Activated naive CD4-positive, alpha-beta T cell (primary cell): ENCODE data around the gene PLXNA4.

Experiments used
- DNase-seq, 4 experiments: peaks; one replicate each; lab custom pipeline; 2025; lab: John Stamatoyannopoulos, UW

The PLXNA4 gene

DNA sequence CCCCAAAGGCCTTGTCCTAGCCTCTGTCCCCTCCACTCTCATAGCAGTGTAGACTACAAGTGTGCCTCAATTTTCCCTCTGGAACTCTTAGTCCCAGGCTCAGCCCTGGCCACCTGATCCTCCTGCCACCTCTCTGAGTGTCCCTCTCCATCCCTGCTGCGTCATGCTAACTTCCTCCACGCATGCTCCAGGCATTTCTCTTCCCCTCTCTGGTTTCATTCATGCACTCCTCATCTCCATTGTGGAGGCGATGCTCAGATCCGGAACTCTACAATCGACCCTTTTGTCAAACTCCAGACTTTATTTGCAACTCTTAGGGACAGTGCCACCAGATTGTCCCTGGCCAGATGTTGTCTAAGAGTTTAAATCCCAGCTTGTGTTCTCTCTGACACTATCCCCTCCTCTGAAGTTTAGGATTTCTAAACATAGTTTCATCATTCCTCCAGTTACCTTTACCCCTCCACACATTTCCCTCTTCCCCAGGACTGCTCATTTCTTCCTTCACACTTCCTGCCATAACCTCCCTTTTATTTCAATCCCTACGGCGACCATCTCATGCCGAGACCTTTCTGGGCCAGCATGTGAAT is 492.6 kb downstream of the PLXNA4 start:
- DNase-seq, result no peak

DNA sequence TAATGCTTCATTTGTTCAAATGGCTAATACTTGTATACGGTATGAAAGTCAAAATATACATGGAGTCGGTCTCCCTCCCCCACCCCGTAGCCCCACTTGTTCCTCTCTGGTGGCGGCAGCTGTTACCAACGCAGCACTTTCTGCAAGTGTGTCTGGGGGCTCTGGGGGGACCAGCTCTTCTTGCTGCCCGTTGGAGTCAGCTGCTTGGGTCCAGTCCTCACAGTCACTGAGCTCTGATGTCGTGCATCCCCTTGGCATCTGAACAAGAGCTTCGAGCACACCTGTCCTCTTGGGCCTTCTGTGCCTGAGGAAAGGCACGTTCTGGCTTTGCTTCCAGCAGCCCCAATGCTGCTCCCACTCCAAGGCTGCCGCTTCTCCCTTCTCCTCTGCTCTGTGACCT is 493.1 kb downstream of the PLXNA4 start:
- no peak for DNase-seq

DNA sequence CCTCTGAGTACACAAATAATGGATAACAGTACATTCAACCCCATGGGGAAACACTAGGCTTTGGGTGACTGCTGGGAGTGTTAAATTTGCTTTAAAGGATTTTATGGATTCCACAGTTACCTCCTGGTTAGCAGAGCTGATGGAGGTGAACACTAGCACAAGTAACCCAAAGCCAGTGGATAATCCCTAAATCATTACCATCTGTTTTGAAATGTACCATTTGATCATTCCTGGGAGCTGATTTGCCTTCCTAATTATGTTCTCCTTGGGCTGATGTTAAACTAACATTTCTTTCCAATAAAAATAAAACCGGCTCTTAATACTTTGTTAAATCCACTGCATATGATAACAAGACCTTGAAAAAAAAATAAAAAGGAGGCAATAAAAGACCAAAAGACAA is 493.9 kb downstream of the PLXNA4 start:
- no peak for DNase-seq

DNA sequence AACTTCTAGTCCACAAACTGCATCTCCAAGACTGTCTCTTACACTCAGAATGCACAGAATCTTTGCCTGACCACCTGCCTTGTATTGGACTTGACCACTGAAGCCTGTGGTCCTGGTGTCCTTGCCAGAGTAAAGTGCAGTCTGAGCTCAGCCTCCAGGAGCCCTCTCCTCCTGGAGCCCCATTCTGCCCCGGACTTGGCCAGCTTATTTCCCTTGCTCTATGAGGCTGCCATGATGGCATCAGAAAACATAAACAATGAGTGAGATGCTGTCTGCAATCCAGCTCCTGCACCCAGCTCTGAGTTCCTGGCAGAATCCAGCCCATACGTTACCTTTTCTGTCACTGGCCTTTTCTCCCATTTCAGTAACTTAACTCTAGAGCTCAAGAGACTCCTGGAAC is 494.6 kb downstream of the PLXNA4 start:
- DNase-seq, result no peak

DNA sequence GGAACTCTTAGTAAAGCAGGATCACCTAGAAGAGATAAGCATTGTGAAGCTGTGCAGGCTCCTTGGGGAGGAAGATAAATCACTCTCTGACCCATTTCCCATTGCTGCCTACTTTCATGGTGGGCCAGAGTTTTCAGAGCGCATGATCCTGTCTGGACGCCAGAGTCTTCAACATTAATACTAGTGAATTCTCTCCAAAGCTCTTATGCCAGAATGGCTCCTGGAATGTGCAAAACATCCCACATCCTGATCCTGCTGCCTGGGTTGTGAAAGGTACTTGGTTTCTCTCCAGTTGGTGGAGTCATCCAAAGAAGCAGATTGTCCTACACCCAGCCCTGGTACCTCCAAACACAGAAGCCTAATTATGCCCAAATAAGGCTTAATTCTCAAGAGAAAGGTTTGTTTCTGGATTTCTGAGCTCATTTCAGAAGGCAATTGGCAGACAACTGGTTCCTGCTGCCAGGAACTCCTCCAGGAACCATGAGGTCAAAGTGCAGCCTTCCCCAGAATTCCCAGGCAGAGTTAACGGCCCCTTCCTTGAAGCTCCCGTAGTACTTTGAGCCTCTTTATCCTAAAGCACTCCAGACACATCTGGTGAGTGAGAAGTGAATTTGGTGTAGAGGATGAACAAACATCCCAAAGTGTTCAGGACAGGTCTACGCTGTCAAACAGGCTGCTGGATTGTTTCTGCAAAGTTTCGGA is 495.2 kb downstream of the PLXNA4 start:
- no peak for DNase-seq

DNA sequence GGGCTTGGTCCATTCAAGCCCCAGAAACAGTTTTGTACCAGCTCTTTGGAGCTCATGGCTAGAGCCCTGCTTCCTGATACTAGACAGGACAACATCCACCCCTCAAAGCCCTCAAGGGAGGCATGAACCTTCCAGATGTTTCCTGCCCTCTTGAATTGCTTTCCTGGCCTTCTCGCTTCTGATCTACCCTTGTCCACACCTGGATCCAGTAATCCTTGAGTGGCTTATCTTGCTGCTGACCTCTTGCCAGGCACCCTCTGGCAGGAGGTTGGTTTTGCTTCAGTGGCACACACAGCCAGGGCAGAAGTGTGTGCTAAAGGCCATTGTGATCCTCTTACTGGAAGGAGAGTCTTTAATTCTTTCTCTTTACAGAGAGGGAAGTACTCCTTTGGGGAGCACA is 495.8 kb downstream of the PLXNA4 start:
- DNase-seq, result no peak

DNA sequence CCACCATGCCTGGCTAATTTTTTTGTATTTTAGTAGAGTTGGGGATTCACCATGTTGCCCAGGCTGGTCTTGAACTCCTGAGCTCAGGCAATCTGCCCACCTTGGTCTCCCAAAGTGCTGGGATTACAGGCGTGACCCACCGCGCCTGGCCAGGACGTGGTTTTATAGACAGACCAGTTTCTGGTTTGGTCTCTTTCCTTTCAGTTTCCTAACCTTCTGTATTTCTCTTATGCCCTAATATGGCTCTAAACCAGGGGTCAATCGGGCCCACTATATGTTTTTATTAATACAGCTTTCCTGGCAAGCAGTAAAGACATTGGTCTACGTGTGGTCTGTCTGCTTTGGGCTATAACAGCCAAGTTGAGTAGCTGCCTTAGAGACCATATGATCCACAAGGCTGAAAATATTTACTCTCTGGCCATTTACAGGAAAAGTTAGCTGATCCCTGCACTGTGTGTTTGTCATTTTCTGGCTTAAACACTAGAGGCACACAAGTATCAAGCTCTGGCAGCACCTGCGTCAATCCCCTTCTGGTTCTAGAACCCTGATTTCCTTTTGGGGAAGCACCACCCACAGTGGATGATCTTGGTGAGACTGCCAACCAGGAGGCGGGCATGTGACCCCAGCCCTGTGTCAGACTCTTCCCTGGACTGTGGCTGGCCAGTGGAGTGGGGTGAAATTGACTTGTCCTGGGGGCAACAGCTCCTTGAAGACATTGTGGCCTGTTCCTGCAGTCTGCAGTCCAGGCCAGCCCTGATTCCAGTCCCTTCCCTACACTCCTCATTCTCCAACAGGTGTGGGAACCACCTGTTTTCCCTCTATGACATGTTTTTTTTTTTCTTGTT is 497.2 kb downstream of the PLXNA4 start:
- no peak for DNase-seq

DNA sequence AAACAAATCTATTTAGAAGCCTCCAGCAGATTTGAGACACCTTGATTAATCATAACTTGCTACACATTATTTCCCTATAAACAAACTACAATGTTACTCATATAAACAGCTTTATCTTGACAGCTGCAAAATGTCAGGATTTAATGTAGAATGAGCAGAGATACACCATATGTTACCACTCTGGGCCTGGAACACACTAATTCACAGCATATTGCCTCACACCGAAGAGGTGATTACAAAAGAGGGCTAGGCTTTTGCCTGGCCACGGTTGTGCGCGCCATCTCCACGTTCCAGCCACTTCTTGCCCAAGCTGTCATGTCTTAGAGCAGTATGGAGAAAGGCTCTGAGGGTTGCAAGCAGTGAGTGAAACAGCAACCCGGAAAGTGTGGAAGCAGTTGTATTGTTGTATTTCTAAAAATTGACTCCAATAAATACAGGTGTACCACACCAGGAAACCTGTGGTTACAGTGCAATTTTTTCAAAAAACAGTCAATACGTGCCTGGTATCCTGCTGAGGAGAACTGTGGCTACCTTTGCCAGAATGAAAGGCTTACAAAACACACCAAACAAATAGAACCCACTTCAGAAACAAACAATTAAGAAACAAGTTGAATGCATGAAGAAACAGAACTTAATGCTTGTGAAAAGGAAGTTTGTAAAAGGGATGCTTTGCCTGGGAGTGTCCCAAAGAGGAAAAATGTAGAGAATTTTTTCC is 498.1 kb downstream of the PLXNA4 start:
- no peak for DNase-seq

DNA sequence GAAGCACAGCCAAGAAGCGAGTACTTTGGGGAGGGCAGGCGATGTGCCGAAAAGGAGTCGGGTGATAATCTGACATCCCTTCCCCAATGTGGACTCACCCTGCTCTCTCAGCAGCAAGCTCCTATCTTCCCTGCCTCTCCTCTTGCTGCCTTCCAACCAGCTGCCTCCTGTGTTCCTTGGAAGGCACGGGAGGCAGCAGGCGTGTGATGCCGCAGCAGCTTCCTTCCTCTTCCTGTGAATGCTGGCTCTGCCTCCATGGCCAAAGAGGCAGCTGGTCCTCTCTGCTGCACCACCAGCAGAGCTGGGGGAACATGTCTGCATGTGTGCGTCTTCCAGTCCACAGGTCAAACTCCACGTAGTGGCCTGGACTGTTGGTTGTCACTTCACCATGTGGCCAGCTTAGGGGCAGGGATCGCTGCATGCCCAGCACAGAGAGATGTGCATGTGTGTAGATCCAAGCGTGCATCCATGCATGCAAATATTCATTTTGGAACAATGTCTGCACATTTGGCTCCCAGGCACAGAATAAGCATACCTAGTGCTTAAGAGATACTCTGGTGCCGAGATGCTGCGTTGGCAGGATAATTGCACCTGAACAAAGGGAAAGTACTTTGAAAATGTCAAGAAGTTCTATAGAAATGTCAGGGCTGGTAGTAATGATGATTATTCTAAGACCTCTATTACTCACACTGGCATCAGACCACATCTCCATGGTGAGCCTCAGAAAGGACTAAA is 499.8 kb downstream of the PLXNA4 start:
- no peak for DNase-seq

DNA sequence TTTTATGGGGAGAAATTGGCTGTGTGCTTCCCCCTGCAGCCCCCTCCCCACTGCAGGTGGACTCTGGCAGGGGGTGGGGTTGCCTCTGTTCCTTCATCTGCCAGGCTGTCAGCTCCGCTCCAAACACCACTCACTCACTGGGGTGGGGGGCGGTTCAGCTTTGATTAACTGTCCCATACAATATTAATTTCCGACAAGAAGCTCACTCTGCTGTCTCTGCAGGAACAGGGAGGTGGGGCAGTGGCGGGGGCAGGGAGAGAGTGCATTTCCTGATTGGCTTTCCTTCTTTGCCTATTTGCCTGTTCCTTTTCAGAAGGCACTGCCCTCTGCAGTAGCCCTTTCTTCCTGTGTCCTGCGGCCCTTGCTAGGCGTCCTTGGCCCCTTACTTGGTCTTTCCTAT is 500.8 kb downstream of the PLXNA4 start:
- DNase-seq, result no peak

DNA sequence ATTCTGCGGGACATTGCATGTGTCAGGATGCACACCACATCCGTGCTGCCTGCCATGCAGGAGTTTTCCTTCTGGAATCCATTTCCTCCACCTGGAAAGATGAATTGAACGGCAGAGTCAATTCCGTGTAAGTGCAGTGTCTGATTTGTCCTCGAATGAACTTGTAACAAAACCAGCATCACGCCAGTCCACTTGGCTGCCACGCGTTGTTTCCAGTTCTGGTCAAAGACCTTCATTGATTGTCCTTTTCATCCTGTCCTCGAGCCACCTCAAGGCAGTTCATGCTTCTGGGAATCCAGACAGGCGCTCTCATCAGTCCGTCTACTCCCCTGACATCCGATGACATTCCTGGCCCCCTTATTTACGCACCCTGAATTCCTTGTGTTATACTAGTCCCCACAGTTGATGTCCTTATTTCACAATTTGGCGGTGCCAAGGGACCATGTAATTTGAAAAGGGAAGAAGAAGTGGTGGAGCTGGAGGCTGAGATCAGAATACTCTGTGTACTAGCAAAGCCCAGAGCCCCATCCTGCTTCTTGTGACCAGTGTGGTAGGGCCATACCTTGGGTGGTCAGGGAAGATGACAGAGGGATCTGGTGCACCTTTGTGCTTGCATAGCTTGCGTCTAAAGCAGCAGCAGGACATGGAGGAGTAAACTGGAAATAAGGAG is 502.2 kb downstream of the PLXNA4 start:
- DNase-seq, result no peak
